Measurements from ENCODE around the gene NSUN3. TPM values are rescaled to one million over a fixed set of nuclear protein-coding genes. Genes with fewer than 3 reads are reported as not detected.

NSUN3 gene
- total and polyA plus RNA-seq, 2 donors (not counting 3 experiments of a cell fraction or from before 2014, with no cell fraction given) = 3.4 to 10.7 TPM

GRCh38 chr3:94065819-94066480 lies 3.1 kb downstream of the NSUN3 start:
- Histone ChIP-seq H3K27ac (ENCODE audit: insufficient read depth, low read depth, low read length) (no peak overlapping the region), H3K9me1 (replicated peaks; ENCODE audit: control insufficient read depth, extremely low read depth, insufficient read depth, low read length) (no peaks in the 10 kb centered on the region), H3K9me3 (replicated peaks; ENCODE audit: control insufficient read depth, insufficient read depth, low read length) (no peaks in the 10 kb centered on the region), H3K9ac (replicated peaks; ENCODE audit: extremely low read depth, insufficient read depth, low read length) (no peak overlapping the region), H3K4me3 (replicated peaks in 1 of 3; ENCODE audit: insufficient read depth in 1 of 3, low read depth in 1 of 3, low read length in 3 of 3) (no peak overlapping the region), H3K36me3 (ENCODE audit: control insufficient read depth in 2 of 2, extremely low read depth in 1 of 2, insufficient read depth in 2 of 2, low read length in 2 of 2) (peaks cover 2 to 4% of the 10 kb centered on the region in 2 experiments), H2AFZ (ENCODE audit: low read depth, low read length) (no peak overlapping the region), H3K4me2 (ENCODE audit: insufficient read depth, low read length) (no peak overlapping the region), H3K79me2 (ENCODE audit: control insufficient read depth, insufficient read depth, low read length) (peaks cover 10% of the 10 kb centered on the region), H3K27me3 (ENCODE audit: control insufficient read depth in 2 of 2, insufficient read depth in 2 of 2, low read length in 2 of 2) (no peaks in the 10 kb centered on the region), H3K4me1 (ENCODE audit: control insufficient read depth, extremely low read depth, insufficient read depth, low read length) (peaks cover 17% of the 10 kb centered on the region), H4K20me1 (replicated peaks; ENCODE audit: control insufficient read depth, extremely low read depth, insufficient read depth, low read length) (no peaks in the 10 kb centered on the region)
- dilution Hi-C loops (cut with MboI; ENCODE audit: extremely low pct_ligation_motif_present, low sequenced_read_pairs) = no loop called here
- intact Hi-C loops (cut with micrococcal nuclease) = loop anchor here (10.0 kb wide), 1 partner anchor 161 kb away; no protein-coding TSS in a partner anchor
- no TSS peak for BruUV-seq (replicated peaks)
- no peak for TF ChIP-seq MAX (IDR thresholded peaks at IDR 0.05; ENCODE audit: insufficient read depth, insufficient read length)
- no peak for TF ChIP-seq JUN (IDR thresholded peaks at IDR 0.05; ENCODE audit: borderline replicate concordance, insufficient read depth, insufficient read length, low read depth)
- no peak for TF ChIP-seq POLR2A (IDR thresholded peaks at IDR 0.05; ENCODE audit: low read depth, low read length)
- no peak for TF ChIP-seq GATA2 (IDR thresholded peaks at IDR 0.05; ENCODE audit: insufficient read depth, insufficient read length, low read depth, low read length)
- TF ChIP-seq CTCF (IDR thresholded peaks at IDR 0.05; ENCODE audit: extremely low read depth in 1 of 2, insufficient read depth in 1 of 2, low read depth in 1 of 2, low read length in 2 of 2) = no peak
- TF ChIP-seq POLR2AphosphoS5 (IDR thresholded peaks at IDR 0.05; ENCODE audit: insufficient read depth, low read depth, low read length) = no peak
- no peak for TF ChIP-seq MYC (IDR thresholded peaks at IDR 0.05; ENCODE audit: low read depth, low read length)
- no peak for TF ChIP-seq FOS (IDR thresholded peaks at IDR 0.05; ENCODE audit: borderline replicate concordance, insufficient read depth, low read length)
- TF ChIP-seq EZH2 (IDR thresholded peaks at IDR 0.05; ENCODE audit: borderline replicate concordance, low read depth, low read length, severe bottlenecking) = no peak
- FAIRE-seq (no peak), DNase-seq (ENCODE audit: low read depth, low spot score) (no peak)
- ChIA-PET POLR2A (no interaction called here), CTCF (interaction anchor here (0.9 to 1.2 kb wide), 2 partner anchors 61 to 68 kb away, joined by 3 to 5 read pairs; no protein-coding TSS in a partner anchor)

Measured in endothelial cell of umbilical vein (primary cell).